WTC11 (cell line): ENCODE measurements around the gene CA10. TPM values are rescaled to one million over a fixed set of nuclear protein-coding genes. Genes with fewer than 3 reads are reported as not detected.

ENCODE experiments used
- ATAC-seq: fragments of 200-7000 bp; cut with Tn5 transposase; 2 replicates; pipeline ENCODE4 v1.10.0; 2021; ENCODE audit warnings: mild to moderate bottlenecking, moderate library complexity
- CTCF ChIA-PET: fragments of 300-600 bp; sonication (Branson Sonifier 250); formaldehyde crosslinking; loops from one replicate; lab custom pipeline; 2021; ENCODE audit warnings: antibody characterized with exemption; lab: Charles Lee
- POLR2A ChIA-PET: fragments of 350-600 bp; sonication (Branson Sonifier 250); formaldehyde crosslinking; loops from one replicate; lab custom pipeline; 2021; ENCODE audit warnings: antibody characterized with exemption; lab: Charles Lee
- DNase-seq: peaks from one replicate; pipeline ENCODE4 v3.0.0; 2021; ENCODE audit warnings: low spot score
- H3K27ac Mint-ChIP-seq: 2 replicates; pipeline ENCODE4 v1.8.0; 2021; ENCODE audit warnings: mixed read lengths
- H3K27me3 Mint-ChIP-seq: 2 replicates; pipeline ENCODE4 v1.8.0; 2021; ENCODE audit warnings: low read depth, mild to moderate bottlenecking, moderate library complexity, mixed read lengths
- H3K36me3 Mint-ChIP-seq: 2 replicates; pipeline ENCODE4 v1.8.0; 2021; ENCODE audit warnings: mixed read lengths
- H3K4me1 Mint-ChIP-seq: 2 replicates; pipeline ENCODE4 v1.8.0; 2022; ENCODE audit warnings: mixed read lengths
- H3K4me3 Mint-ChIP-seq: 2 replicates; pipeline ENCODE4 v1.8.0; 2021; ENCODE audit warnings: mild to moderate bottlenecking, moderate library complexity, mixed read lengths
- H3K9me3 Mint-ChIP-seq: 2 replicates; pipeline ENCODE4 v1.8.0; 2021; ENCODE audit warnings: mixed read lengths
- ATF1 ChIP-seq: sonication (generic); formaldehyde crosslinking; IDR thresholded peaks from 2 replicates; pipeline ENCODE4 v1.8.1; 2023; ENCODE audit warnings: mild to moderate bottlenecking, moderate library complexity, missing genetic modification reagents
- JUN ChIP-seq: sonication (generic); formaldehyde crosslinking; IDR thresholded peaks from 2 replicates; pipeline ENCODE4 v1.8.0; 2023; ENCODE audit warnings: mild to moderate bottlenecking, missing genetic modification reagents
- KAT7 ChIP-seq: sonication (generic); formaldehyde crosslinking; IDR thresholded peaks from 2 replicates; pipeline ENCODE4 v1.8.1; 2023; ENCODE audit warnings: missing genetic modification reagents, mild to moderate bottlenecking, borderline replicate concordance
- NFATC4 ChIP-seq: fragments of 250-450 bp; sonication (Bioruptor Pico); IDR thresholded peaks from 2 replicates; pipeline ENCODE4 v1.9.0; 2021; ENCODE audit warnings: mild to moderate bottlenecking
- NFE2L1 ChIP-seq: sonication (generic); formaldehyde crosslinking; IDR thresholded peaks from 2 replicates; pipeline ENCODE4 v1.8.1; 2023; ENCODE audit warnings: missing genetic modification reagents
- NR3C1 ChIP-seq: sonication (generic); formaldehyde crosslinking; conservative IDR thresholded peaks from 2 replicates; pipeline ENCODE4 v1.8.1; 2023; ENCODE audit warnings: low read depth, mild to moderate bottlenecking, missing genetic modification reagents
- PRRX2 ChIP-seq: fragments of 250-450 bp; sonication (Bioruptor Pico); IDR thresholded peaks from 2 replicates; pipeline ENCODE4 v1.8.0; 2021; ENCODE audit warnings: mild to moderate bottlenecking
- RELA ChIP-seq: sonication (generic); formaldehyde crosslinking; IDR thresholded peaks from 2 replicates; pipeline ENCODE4 v1.8.1; 2022; ENCODE audit warnings: missing genetic modification reagents, mild to moderate bottlenecking, borderline replicate concordance
- RORB ChIP-seq: fragments of 250-450 bp; sonication (Bioruptor Pico); IDR thresholded peaks from 2 replicates; pipeline ENCODE4 v1.9.0; 2021; ENCODE audit warnings: mild to moderate bottlenecking
- SOX15 ChIP-seq: fragments of 250-450 bp; sonication (Bioruptor Pico); IDR thresholded peaks from 2 replicates; pipeline ENCODE4 v1.9.0; 2021; ENCODE audit warnings: mild to moderate bottlenecking
- TCF7 ChIP-seq: sonication (generic); formaldehyde crosslinking; IDR thresholded peaks from 2 replicates; pipeline ENCODE4 v1.8.0; 2022; ENCODE audit warnings: mild to moderate bottlenecking, low read depth, missing genetic modification reagents, moderate library complexity
- TP53 ChIP-seq: sonication (generic); formaldehyde crosslinking; IDR thresholded peaks from 2 replicates; pipeline ENCODE4 v1.8.1; 2023; ENCODE audit warnings: mild to moderate bottlenecking, missing genetic modification reagents
- ZBTB21 ChIP-seq: sonication (generic); formaldehyde crosslinking; IDR thresholded peaks from 2 replicates; pipeline ENCODE4 v1.8.1; 2023; ENCODE audit warnings: mild to moderate bottlenecking, missing genetic modification reagents, borderline replicate concordance
- ZNF219 ChIP-seq: sonication (generic); formaldehyde crosslinking; IDR thresholded peaks from 2 replicates; pipeline ENCODE4 v1.8.0; 2023; ENCODE audit warnings: missing genetic modification reagents, mild to moderate bottlenecking, borderline replicate concordance
- ZNF416 ChIP-seq: fragments of 250-450 bp; sonication (Bioruptor Pico); IDR thresholded peaks from 2 replicates; pipeline ENCODE4 v1.9.0; 2021; ENCODE audit warnings: mild to moderate bottlenecking, inconsistent platforms
- total RNA-seq: library from RNA; stranded (reverse); gene quantifications from 3 replicates; pipeline ENCODE4 v1.2.3, GENCODE V29; 2021
- TF ChIP-seq, protein P1 (sequence below): sonication (generic); formaldehyde crosslinking; IDR thresholded peaks from 2 replicates; pipeline ENCODE4 v1.8.1; 2023; ENCODE audit warnings: mild to moderate bottlenecking, missing genetic modification reagents, borderline replicate concordance
- TF ChIP-seq, protein P2 (sequence below): sonication (generic); formaldehyde crosslinking; conservative IDR thresholded peaks from 2 replicates; pipeline ENCODE4 v1.8.1; 2023; ENCODE audit warnings: mild to moderate bottlenecking, low read depth, missing genetic modification reagents, moderate library complexity
- TF ChIP-seq, protein P3 (sequence below): fragments of 250-450 bp; sonication (Bioruptor Pico); conservative IDR thresholded peaks from 2 replicates; pipeline ENCODE4 v1.9.0; 2021; ENCODE audit warnings: mild to moderate bottlenecking
- TF ChIP-seq, protein P4 (sequence below): sonication (generic); formaldehyde crosslinking; IDR thresholded peaks from 2 replicates; pipeline ENCODE4 v1.8.1; 2022; ENCODE audit warnings: low read depth, missing genetic modification reagents, borderline replicate concordance
- TF ChIP-seq, protein P5 (sequence below): sonication (generic); formaldehyde crosslinking; IDR thresholded peaks from 2 replicates; pipeline ENCODE4 v1.8.1; 2023; ENCODE audit warnings: mild to moderate bottlenecking, missing genetic modification reagents, moderate library complexity

The CA10 gene
- total RNA-seq, 1 experiment from 2014 or later: 0.90 TPM

DNA sequence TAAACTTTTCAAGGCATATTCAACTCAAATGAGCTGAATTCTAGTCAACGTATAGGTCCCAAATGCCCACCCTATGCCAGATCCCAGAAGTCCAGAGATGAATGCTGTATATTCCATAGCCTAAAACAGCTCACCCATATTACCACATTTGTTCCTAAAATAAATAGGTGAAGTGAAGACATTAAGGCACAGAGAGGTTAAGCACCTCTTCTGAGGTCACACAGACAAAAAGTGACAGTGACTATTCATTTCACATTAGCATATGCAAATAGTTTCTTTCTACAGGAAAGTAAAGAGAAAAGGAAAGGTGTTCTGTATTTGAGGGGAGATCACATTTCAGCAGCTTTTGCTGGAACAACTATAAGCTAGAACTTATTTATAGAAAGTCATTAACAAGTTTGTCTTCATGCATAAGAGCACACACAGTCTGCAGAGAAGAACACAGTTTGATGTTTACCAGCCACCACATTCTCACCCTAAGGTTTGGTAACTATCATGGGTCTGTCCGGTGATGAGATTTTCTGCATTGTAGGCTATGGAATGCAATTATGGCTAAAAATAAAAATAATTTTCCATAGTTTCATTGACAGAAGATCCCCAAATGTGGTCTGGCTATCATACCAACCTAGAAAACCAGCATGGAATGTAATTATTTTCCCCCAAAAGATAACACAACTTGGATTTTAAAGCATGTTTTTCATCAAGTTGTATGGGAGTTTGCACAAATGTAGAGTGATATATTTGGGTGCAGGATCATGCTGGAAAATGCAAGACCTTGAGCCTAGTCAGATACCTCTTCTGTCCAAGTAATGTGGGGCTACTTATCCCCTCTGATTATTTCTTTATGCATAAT lies 496.1 kb downstream of the CA10 start:
- no peak overlapping the region for H3K4me3 Mint-ChIP-seq
- TF ChIP-seq, protein P1, sequence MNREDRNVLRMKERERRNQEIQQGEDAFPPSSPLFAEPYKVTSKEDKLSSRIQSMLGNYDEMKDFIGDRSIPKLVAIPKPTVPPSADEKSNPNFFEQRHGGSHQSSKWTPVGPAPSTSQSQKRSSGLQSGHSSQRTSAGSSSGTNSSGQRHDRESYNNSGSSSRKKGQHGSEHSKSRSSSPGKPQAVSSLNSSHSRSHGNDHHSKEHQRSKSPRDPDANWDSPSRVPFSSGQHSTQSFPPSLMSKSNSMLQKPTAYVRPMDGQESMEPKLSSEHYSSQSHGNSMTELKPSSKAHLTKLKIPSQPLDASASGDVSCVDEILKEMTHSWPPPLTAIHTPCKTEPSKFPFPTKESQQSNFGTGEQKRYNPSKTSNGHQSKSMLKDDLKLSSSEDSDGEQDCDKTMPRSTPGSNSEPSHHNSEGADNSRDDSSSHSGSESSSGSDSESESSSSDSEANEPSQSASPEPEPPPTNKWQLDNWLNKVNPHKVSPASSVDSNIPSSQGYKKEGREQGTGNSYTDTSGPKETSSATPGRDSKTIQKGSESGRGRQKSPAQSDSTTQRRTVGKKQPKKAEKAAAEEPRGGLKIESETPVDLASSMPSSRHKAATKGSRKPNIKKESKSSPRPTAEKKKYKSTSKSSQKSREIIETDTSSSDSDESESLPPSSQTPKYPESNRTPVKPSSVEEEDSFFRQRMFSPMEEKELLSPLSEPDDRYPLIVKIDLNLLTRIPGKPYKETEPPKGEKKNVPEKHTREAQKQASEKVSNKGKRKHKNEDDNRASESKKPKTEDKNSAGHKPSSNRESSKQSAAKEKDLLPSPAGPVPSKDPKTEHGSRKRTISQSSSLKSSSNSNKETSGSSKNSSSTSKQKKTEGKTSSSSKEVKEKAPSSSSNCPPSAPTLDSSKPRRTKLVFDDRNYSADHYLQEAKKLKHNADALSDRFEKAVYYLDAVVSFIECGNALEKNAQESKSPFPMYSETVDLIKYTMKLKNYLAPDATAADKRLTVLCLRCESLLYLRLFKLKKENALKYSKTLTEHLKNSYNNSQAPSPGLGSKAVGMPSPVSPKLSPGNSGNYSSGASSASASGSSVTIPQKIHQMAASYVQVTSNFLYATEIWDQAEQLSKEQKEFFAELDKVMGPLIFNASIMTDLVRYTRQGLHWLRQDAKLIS (CRISPR knock-in tag): no peak
- TF ChIP-seq PRRX2 (no peak), NFATC4 (no peak), JUN (CRISPR knock-in tag) (no peak), NFE2L1 (no peak), ZBTB21 (no peak)
- CTCF ChIA-PET: interaction anchor here (0.6 kb wide), 1 partner anchor 601 kb away, joined by 5 read pairs; no protein-coding TSS in a partner anchor
- ATAC-seq: no peak
- peaks cover 4% of the 10 kb centered on the region for H3K27me3 Mint-ChIP-seq
- H3K36me3 Mint-ChIP-seq: peaks cover 8% of the 10 kb centered on the region
- no peak overlapping the region for H3K27ac Mint-ChIP-seq
- no peaks in the 10 kb centered on the region for H3K4me1 Mint-ChIP-seq
- DNase-seq: no peak
- POLR2A ChIA-PET: no interaction called here
- peaks cover 47% of the 10 kb centered on the region for H3K9me3 Mint-ChIP-seq

DNA sequence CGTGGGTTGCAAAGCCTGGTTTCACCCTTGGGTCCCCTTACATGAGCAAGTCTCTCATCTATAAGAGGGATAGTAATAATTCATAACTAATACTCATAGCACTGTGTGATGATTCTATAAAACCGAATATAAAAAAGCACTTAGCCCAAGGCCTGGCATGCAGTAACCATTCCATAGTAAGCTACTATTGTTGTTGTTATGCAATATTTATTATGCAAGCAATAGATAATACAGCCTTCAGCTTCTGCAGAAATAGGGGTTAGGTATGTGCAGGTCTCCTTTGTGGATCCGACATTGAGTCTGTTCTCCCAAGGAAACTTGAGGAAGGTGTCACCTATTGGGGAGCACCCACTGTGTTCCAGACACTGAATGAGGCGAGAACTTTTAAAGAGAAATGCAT lies 497.1 kb downstream of the CA10 start:
- TF ChIP-seq TP53 (no peak), RORB (CRISPR knock-in tag) (no peak)
- POLR2A ChIA-PET: no interaction called here
- no peak for DNase-seq
- Mint-ChIP-seq H3K4me3 (no peak overlapping the region), H3K36me3 (0 out of 2 replicates have a peak, but pooled peaks cover 3% of the 10 kb centered on the region), H3K4me1 (no peaks in the 10 kb centered on the region), H3K9me3 (peaks cover 40% of the 10 kb centered on the region), H3K27me3 (peaks cover 3% of the 10 kb centered on the region), H3K27ac (no peak overlapping the region)
- CTCF ChIA-PET: no interaction called here
- no peak for ATAC-seq

DNA sequence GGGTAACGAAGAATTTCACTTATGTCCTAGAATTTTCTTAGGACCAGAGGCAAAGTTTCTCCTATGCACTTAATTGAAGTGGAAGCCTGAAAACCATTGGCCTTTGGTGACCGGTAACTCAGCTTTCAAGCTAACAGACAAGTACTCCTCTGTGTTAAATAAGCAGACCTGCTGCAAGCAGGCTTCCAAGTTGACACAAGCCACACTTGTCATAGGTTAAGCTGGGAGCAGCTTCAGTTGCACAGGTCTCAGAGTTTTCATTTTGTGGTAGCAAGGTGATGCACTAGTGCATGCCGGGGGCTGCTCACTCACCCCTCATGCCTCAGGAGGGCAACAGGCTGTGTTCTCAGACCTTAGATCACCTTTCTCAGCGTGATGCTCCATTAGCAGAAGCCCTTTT lies 498.2 kb downstream of the CA10 start:
- ChIA-PET POLR2A (no interaction called here), CTCF (no interaction called here)
- H3K4me1 Mint-ChIP-seq: no peaks in the 10 kb centered on the region
- H3K4me3 Mint-ChIP-seq: no peak overlapping the region
- ATAC-seq (no peak), DNase-seq (no peak)
- no peak overlapping the region for H3K27ac Mint-ChIP-seq
- 0 out of 2 replicates have a peak, but pooled peaks cover 3% of the 10 kb centered on the region for H3K36me3 Mint-ChIP-seq
- H3K27me3 Mint-ChIP-seq: no peaks in the 10 kb centered on the region; the same call in none of the 2 replicates
- H3K9me3 Mint-ChIP-seq: peaks cover 33% of the 10 kb centered on the region
- TF ChIP-seq TCF7 (CRISPR knock-in tag) (no peak), ZNF219 (CRISPR knock-in tag) (no peak), ATF1 (CRISPR knock-in tag) (no peak), ZNF416 (no peak), RELA (CRISPR knock-in tag) (no peak), KAT7 (CRISPR knock-in tag) (no peak), NR3C1 (CRISPR knock-in tag) (no peak), SOX15 (CRISPR knock-in tag) (no peak)
- TF ChIP-seq, protein P2, sequence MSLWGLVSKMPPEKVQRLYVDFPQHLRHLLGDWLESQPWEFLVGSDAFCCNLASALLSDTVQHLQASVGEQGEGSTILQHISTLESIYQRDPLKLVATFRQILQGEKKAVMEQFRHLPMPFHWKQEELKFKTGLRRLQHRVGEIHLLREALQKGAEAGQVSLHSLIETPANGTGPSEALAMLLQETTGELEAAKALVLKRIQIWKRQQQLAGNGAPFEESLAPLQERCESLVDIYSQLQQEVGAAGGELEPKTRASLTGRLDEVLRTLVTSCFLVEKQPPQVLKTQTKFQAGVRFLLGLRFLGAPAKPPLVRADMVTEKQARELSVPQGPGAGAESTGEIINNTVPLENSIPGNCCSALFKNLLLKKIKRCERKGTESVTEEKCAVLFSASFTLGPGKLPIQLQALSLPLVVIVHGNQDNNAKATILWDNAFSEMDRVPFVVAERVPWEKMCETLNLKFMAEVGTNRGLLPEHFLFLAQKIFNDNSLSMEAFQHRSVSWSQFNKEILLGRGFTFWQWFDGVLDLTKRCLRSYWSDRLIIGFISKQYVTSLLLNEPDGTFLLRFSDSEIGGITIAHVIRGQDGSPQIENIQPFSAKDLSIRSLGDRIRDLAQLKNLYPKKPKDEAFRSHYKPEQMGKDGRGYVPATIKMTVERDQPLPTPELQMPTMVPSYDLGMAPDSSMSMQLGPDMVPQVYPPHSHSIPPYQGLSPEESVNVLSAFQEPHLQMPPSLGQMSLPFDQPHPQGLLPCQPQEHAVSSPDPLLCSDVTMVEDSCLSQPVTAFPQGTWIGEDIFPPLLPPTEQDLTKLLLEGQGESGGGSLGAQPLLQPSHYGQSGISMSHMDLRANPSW (CRISPR knock-in tag): no peak
- TF ChIP-seq, protein P3, sequence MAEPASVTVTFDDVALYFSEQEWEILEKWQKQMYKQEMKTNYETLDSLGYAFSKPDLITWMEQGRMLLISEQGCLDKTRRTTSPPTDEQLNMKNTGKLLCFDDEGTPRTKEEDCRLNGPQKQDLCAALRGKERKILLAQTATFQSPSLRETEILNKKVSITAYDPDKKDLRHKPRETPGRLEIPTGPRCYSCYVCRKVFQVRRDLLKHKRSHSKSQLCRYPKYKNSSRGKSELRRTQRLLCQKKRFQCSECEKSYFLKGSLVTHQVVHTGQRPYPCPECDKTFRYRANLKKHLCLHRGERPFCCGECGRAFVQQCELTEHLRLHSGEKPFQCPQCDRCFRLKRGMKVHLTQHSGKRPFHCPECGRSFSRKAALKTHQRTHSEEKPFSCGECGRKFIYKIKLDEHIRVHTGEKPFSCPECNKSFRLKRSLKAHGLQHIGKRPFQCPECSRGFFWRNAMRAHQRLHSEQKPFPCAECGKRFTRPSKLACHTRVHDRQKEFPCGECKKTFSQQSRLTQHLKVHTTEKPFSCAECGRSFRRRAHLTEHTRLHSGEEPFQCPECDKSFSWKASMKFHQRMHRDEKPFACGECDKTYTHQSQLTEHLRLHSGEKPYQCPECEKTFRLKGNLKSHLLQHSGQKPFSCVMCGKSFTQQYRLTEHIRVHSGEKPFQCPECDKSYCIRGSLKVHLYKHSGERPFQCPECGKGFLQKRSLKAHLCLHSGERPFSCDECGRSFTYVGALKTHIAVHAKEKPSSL: no peak
- TF ChIP-seq, protein P4, sequence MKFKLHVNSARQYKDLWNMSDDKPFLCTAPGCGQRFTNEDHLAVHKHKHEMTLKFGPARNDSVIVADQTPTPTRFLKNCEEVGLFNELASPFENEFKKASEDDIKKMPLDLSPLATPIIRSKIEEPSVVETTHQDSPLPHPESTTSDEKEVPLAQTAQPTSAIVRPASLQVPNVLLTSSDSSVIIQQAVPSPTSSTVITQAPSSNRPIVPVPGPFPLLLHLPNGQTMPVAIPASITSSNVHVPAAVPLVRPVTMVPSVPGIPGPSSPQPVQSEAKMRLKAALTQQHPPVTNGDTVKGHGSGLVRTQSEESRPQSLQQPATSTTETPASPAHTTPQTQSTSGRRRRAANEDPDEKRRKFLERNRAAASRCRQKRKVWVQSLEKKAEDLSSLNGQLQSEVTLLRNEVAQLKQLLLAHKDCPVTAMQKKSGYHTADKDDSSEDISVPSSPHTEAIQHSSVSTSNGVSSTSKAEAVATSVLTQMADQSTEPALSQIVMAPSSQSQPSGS (CRISPR knock-in tag): no peak
- TF ChIP-seq, protein P5, sequence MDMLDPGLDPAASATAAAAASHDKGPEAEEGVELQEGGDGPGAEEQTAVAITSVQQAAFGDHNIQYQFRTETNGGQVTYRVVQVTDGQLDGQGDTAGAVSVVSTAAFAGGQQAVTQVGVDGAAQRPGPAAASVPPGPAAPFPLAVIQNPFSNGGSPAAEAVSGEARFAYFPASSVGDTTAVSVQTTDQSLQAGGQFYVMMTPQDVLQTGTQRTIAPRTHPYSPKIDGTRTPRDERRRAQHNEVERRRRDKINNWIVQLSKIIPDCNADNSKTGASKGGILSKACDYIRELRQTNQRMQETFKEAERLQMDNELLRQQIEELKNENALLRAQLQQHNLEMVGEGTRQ (CRISPR knock-in tag): no peak
